Measurements from ENCODE around the gene COX17.

Gene COX17

GRCh38 chr3:119625451-119626153 lies 51.6 kb downstream of the COX17 start:
- no peak for DNase-seq (ENCODE audit: extremely low read depth in 1 of 2, low read depth in 1 of 2)

GRCh38 chr3:119624002-119624720 lies 53.0 kb downstream of the COX17 start:
- no peak for DNase-seq (ENCODE audit: extremely low read depth in 1 of 2, low read depth in 1 of 2)

GRCh38 chr3:119620899-119621298 lies 56.3 kb downstream of the COX17 start:
- no peak for DNase-seq (ENCODE audit: extremely low read depth in 1 of 2, low read depth in 1 of 2)
